ENCODE results near the gene CLHC1.
A peak's percentile ranks its signal among the peaks of the same experiment; 100 is the strongest.
"Not testable (repeated sequence)": the region's sequence is repeated elsewhere in the genome, so short reads cannot be mapped to it uniquely, and the experiment has no call there.

CLHC1 gene

GRCh38 chr2:55232084-55232862, at the start of gene CLHC1, which contains the start of gene RPS27A:
CLHC1 (minus strand) TSS chr2:55232293; CDS start chr2:55222411, 9,882 bp downstream.
RPS27A (plus strand) TSS chr2:55232688; CDS start chr2:55232825, 137 bp downstream.
- H3K4me3 ChIP-seq (ENCODE audit: control insufficient read depth, low read depth, low read length) = peak within 1 kb of the TSS; percentile 96
- no peak for TF ChIP-seq CTCF (IDR thresholded peaks at IDR 0.05; ENCODE audit: control insufficient read depth, insufficient read depth, low read depth, low read length, missing control alignments)
- peak; percentile 88 for DNase-seq (ENCODE audit: low read depth)

DNA sequence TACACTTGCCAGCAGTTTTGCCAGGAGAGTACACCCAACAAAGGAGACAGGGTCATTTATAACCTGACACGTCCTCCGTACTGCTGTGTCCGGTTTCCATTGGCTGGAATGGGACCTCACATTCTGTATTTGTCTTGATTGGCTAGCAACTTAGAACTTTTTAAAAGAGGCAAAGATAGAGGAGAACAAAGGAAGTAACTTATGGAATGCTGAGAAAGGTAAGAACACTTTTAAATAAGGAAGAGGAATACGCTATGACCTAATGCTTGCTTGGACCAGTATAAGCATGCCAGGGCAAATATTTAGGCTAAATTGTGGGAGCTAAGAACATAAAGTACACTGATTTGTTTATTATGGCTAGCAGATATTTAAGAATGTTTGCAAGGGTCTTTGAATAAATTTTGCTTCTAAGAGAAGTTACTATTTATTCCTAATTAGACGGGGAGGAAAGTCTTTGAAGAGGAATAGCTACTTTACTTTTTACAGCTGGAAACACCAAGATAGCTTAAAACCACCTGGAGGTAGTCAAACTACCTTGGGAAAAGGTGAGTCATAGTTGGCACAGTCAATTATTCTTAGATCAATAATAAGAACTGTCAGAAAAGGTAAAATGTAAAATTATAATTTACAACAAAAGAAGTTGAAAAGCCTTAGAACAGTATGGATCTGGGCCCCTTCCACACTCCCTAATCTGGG, 48.9 kb upstream of the CLHC1 start:
- DNase-seq (ENCODE audit: low read depth); H3K4me3 ChIP-seq (ENCODE audit: control insufficient read depth, low read depth, low read length): not testable (repeated sequence)

- DNase-seq (ENCODE audit: low read depth); H3K4me3 ChIP-seq (ENCODE audit: control insufficient read depth, low read depth, low read length): not testable (repeated sequence)
Measured at GRCh38 chr2:55279859-55280424, 47.8 kb upstream of the CLHC1 start.

DNA sequence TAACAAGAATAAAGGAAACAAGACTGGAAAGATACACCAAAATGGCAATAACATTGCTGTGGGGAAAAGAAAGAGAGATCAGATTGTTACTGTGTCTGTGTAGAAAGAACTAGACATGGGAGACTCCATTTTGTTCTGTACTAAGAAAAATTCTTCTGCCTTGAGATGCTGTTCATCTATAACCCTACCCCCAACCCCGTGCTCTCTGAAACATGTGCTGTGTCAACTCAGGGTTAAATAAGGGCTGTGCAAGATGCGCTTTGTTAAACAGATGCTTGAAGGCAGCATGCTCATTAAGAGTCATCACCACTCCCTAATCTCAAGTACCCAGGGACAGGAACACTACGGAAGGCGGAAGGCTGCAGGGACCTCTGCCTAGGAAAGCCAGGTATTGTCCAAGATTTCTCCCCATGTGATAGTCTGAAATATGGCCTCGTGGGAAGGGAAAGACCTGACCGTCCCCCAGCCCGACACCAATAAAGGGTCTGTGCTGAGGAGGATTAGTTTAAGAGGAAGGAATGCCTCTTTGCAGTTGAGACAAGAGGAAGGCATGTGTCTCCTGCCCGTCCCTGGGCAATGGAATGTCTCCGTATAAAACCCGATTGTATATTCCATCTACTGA, 47.2 kb upstream of the CLHC1 start:
- not testable (repeated sequence) for DNase-seq (ENCODE audit: low read depth); H3K4me3 ChIP-seq (ENCODE audit: control insufficient read depth, low read depth, low read length)

- no peak for DNase-seq (ENCODE audit: low read depth)
- TF ChIP-seq CTCF (IDR thresholded peaks at IDR 0.05; ENCODE audit: control insufficient read depth, insufficient read depth, low read depth, low read length, missing control alignments) = no peak
- H3K4me3 ChIP-seq (ENCODE audit: control insufficient read depth, low read depth, low read length) = no peak overlapping the region
Measured at GRCh38 chr2:55277310-55277709, 45.2 kb upstream of the CLHC1 start.

GRCh38 chr2:55274346-55274745, 42.3 kb upstream of the CLHC1 start:
- DNase-seq (ENCODE audit: low read depth); H3K4me3 ChIP-seq (ENCODE audit: control insufficient read depth, low read depth, low read length): not testable (repeated sequence)

DNA sequence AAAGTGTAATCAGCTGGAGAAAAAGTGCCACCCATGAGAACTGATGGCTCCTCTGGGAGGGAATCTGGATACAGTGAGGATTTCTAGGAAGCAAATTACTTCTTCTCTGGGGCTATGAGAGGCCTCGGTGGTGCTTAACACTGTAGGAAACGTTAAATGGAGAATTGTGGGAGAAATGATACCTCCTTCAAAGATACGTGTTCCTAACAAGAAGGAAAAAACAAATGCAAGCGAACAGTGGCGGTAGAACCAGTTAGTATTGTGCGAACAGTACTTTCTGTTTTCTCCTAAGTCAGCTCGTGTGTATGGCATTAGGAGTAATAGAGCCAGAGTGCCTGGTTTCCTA, 37.5 kb upstream of the CLHC1 start:
- no peak for DNase-seq (ENCODE audit: low read depth)

More for the DNA sequence above, 37.5 kb upstream of the CLHC1 start:
- peak overlapping the region; percentile 83 for H3K4me3 ChIP-seq (ENCODE audit: control insufficient read depth, low read depth, low read length)
- no peak for TF ChIP-seq CTCF (IDR thresholded peaks at IDR 0.05; ENCODE audit: control insufficient read depth, insufficient read depth, low read depth, low read length, missing control alignments)

Data from AG09309 (cell line).